ENCODE results near the gene ZBTB1. TPM values are rescaled to one million over a fixed set of nuclear protein-coding genes. Genes with fewer than 3 reads are reported as not detected.
"Not testable (repeated sequence)": the region's sequence is repeated elsewhere in the genome, so short reads cannot be mapped to it uniquely, and the experiment has no call there.

ZBTB1 gene
- total RNA-seq, 1 donor from 2014 or later = 20.8 TPM

GRCh38 chr14:64509036-64509435, 4.5 kb downstream of the ZBTB1 start:
- TF ChIP-seq CTCF (conservative IDR thresholded peaks at IDR 0.05; ENCODE audit: low read depth, low read length) = no peak
- no peak for DNase-seq (ENCODE audit: low read depth)
- no peak overlapping the region for H3K4me3 ChIP-seq (ENCODE audit: low read depth, low read length)

GRCh38 chr14:64510825-64511671, 6.5 kb downstream of the ZBTB1 start:
- peak; percentile 86 for TF ChIP-seq CTCF (conservative IDR thresholded peaks at IDR 0.05; ENCODE audit: low read depth, low read length)
- DNase-seq (ENCODE audit: low read depth) = no peak
- H3K4me3 ChIP-seq (ENCODE audit: low read depth, low read length) = no peak overlapping the region

- no peak for DNase-seq (ENCODE audit: low read depth)
- no peak overlapping the region for H3K4me3 ChIP-seq (ENCODE audit: low read depth, low read length)
- TF ChIP-seq CTCF (conservative IDR thresholded peaks at IDR 0.05; ENCODE audit: low read depth, low read length) = no peak
Observed at GRCh38 chr14:64513271-64513670, 8.7 kb downstream of the ZBTB1 start.

- TF ChIP-seq CTCF (conservative IDR thresholded peaks at IDR 0.05; ENCODE audit: low read depth, low read length) = no peak
- no peak for DNase-seq (ENCODE audit: low read depth)
- H3K4me3 ChIP-seq (ENCODE audit: low read depth, low read length) = no peak overlapping the region
Observed at GRCh38 chr14:64515053-64515452, 10.5 kb downstream of the ZBTB1 start.

- TF ChIP-seq CTCF (conservative IDR thresholded peaks at IDR 0.05; ENCODE audit: low read depth, low read length) = no peak
- no peak overlapping the region for H3K4me3 ChIP-seq (ENCODE audit: low read depth, low read length)
- no peak for DNase-seq (ENCODE audit: low read depth)
Observed at GRCh38 chr14:64516969-64517368, 12.4 kb downstream of the ZBTB1 start.

- not testable (repeated sequence) for DNase-seq (ENCODE audit: low read depth); H3K4me3 ChIP-seq (ENCODE audit: low read depth, low read length)
Observed at GRCh38 chr14:64517667-64518066, 13.1 kb downstream of the ZBTB1 start.

- H3K4me3 ChIP-seq (ENCODE audit: low read depth, low read length) = no peak overlapping the region
- no peak for DNase-seq (ENCODE audit: low read depth)
- no peak for TF ChIP-seq CTCF (conservative IDR thresholded peaks at IDR 0.05; ENCODE audit: low read depth, low read length)
Observed at GRCh38 chr14:64518229-64518628, 13.7 kb downstream of the ZBTB1 start.
